GM13976 (cell line): ENCODE results near the gene COMMD9.

Source experiments
- DNase-seq: peaks from one replicate; pipeline ENCODE4 v3.0.0; 2012; ENCODE audit warnings: low spot score
- CTCF ChIP-seq: IDR thresholded peaks from 2 replicates; pipeline ENCODE4 v1.5.1; 2012; ENCODE audit warnings: borderline replicate concordance, mild to moderate bottlenecking; ENCODE audit not compliant: insufficient read depth; ENCODE audit errors: extremely low read depth, missing control alignments, control extremely low read depth
- in situ Hi-C: fragments of 300-500 bp; cut with MboI; formaldehyde crosslinking; loops from one replicate; pipeline ENCODE4 v1.12.0; 2022; ENCODE audit warnings: low sequenced_read_pairs, mixed read lengths, inconsistent platforms; ENCODE audit not compliant: unreplicated experiment

The COMMD9 gene

GRCh38 chr11:36258730-36259360, 30.4 kb downstream of the COMMD9 start:
- peak; percentile 32 for TF ChIP-seq CTCF
- DNase-seq = peak; percentile 49
- in situ Hi-C loops = loop anchor here (25.0 kb wide), 1 partner anchor 422 kb away; no protein-coding TSS in a partner anchor

- no peak for DNase-seq
- TF ChIP-seq CTCF = no peak
- in situ Hi-C loops = loop anchor here (25.0 kb wide), 1 partner anchor 420 kb away; no protein-coding TSS in a partner anchor
Measured at GRCh38 chr11:36257351-36257750, 31.9 kb downstream of the COMMD9 start.

- no peak for TF ChIP-seq CTCF
- in situ Hi-C loops = loop anchor here (25.0 kb wide), 1 partner anchor 417 kb away; no protein-coding TSS in a partner anchor
- no peak for DNase-seq
Measured at GRCh38 chr11:36254713-36255112, 34.5 kb downstream of the COMMD9 start.

GRCh38 chr11:36253238-36253637, 36.0 kb downstream of the COMMD9 start:
- no peak for DNase-seq
- no peak for TF ChIP-seq CTCF
- in situ Hi-C loops = loop anchor here (25.0 kb wide), 1 partner anchor 416 kb away; no protein-coding TSS in a partner anchor

- no peak for DNase-seq
- in situ Hi-C loops = loop anchor here (25.0 kb wide), 1 partner anchor 415 kb away; no protein-coding TSS in a partner anchor
- TF ChIP-seq CTCF = no peak
Measured at GRCh38 chr11:36251823-36252222, 37.4 kb downstream of the COMMD9 start.

GRCh38 chr11:36249246-36249645, 40.0 kb downstream of the COMMD9 start:
- no peak for TF ChIP-seq CTCF
- in situ Hi-C loops = no loop called here
- no peak for DNase-seq
